HG02981 (cell line): ENCODE measurements around the gene OBSCN.
"Not testable (repeated sequence)": the region's sequence is repeated elsewhere in the genome, so short reads cannot be mapped to it uniquely, and the experiment has no call there.

Experiments
- ATAC-seq: cut with Tn5 transposase; IDR thresholded peaks from one replicate; pipeline ENCODE4 v1.9.1; 2021; ENCODE audit warnings: mild to moderate bottlenecking, moderate library complexity; ENCODE audit not compliant: unreplicated experiment

OBSCN gene

DNA sequence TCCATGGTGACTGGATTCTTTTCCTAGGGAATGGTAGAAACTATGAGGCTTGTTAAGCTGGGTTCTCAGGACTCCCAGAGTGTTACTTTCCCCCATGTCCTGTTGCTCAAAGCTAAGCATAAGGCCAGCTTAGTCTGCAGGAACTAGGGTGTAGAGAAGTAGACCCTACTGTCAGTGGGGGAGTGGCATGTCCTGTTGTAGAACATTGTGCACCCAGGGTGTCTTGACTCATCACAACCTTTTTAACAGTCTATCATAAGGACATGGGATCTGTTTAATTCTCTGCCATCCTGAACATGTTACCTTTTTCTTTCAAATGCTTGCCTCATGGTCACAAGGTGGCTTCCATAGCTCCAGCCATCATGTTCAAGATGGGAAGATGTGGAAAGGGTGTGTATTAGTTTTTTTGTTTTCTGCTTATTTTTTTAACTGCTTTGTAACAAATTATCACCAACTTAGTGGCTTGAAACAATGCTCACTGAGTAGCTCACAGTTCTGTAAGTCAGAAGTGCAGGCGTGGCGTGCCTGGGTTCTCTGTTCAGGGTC lies 17.4 kb downstream of the OBSCN start:
- ATAC-seq: no peak

DNA sequence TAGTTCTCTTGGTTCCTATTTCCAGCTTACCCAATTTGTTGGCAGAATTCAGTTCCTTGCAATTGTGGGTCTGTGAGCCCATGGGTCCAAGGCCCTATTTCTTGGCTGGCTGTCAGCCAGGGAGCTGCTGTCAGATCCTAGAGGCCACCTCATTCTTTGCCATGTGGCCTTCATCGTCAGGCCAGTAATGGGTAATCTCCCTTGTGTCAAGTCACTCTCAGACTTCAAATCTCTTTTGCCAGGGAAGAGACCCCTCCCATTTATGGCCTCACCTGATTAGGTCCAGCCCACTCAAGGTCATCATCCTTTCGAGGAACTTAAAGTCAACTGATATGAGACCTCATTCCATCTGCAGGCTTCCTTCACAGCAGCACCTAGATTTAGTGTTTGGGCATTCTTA lies 17.9 kb downstream of the OBSCN start:
- no peak for ATAC-seq

DNA sequence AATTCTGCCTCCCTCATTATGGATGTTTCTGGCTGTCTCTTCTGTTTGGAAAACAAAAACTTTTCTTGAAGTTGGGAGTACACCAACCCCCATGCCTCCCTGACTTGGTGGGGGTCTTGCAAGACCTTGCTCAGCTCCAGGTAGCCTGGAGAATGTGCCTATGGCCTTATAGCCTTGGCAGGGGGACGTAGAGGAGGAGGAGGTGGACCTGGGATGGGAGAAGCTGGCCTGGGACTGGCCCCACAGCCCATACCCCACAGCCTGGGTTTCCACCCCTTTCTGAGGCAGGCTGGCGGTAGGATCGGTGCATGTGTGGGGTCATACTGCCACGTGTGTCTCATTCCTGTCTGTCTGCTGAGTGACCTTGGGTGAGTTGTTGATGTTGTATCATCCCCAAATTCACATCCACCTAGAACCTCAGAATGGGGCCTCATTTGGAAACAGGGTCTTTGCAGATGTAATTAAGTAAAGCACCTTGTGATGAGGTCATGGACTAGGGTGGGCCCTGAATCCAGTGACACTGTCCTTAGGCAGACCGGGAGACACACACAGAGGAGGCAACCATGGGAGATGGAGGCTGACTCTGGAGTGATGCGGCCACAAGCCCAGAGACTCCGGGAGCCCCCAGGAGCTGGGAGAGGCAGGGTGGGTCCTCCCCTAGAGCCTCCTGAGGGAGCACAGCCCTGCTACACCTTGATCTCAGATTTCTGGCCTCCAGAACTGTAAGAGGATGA lies 18.5 kb downstream of the OBSCN start:
- ATAC-seq: no peak

DNA sequence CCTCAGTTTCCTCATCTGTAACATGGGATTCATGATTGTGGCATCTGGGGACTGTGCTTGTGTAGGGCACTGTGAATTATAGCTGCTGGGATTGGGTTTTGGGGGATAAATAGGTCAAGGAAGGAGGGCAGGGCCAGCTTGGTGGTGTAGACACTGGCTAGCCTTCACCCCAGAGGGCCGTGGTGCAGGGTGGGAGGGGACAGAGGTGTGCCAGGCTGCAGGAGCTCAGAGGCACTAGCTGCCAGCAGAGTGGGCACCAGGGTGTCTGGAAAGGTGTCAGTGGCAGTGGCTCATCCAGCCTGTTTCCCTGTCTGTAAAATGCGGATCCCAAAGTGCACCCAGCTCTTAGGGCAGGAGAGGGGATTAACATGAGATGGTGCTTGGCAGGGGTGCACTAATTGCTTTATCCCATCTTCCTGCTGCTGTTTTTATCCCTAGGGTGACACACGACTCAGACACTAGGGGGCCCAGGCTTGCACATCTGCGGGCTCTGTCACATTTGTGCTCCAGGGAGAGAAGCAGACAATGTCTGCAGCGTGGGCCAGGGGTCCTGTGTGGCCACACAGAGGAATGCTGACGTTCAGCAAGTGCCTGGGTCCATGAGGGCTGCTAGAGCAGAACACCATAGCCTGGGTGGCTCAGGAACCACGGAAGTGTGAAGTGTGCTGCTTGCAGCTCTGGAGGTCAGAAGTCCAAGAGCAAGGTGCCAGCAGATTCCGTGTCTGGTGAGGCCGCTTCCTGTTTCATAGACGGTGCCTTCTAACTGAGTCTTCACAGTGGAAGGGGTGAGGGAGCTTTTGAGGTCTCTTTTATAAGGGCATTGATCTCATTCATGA lies 19.3 kb downstream of the OBSCN start:
- ATAC-seq: no peak

- not testable (repeated sequence) for ATAC-seq
These were observed 20.3 kb downstream of the OBSCN start for GRCh38 chr1:228228147-228228546.

- ATAC-seq: no peak
These were observed 20.8 kb downstream of the OBSCN start for GRCh38 chr1:228228601-228229074.

DNA sequence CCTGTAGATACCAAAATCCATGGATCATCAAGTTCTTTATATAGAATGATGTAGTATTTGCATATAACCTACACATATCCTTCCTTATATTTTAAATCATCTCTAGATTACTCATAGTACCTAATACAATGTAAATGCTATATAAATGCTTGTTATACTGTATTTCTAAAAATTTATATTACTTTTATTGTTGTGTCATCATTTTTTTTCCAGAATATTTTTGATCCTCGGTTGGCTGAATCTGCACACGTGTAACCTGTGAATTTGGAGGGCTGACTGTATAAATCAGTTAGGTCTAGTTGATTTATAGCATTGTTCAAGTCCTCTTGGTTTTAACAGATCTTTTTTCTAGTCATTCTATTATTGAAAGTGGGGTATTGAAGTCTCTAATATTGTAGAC lies 23.3 kb downstream of the OBSCN start:
- ATAC-seq: no peak

DNA sequence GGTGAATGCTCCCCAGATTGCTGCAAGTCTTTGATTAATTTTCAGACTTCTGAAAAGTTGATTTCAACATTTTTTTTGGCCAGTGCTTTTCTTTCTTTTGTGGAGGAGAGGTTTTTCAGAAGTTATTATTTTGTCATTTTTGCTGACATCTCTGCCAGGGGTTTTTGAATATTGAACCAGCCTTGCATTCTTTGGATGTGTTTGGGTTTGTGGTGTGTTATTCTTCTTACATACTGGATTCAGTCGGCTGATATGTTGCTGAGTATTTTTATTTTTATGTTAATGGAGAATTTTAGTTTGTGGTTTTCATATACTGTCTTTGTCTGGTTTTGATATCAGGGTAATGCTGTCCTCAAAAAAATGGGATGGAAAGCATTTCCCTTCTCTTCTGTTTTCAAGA lies 25.3 kb downstream of the OBSCN start:
- no peak for ATAC-seq

DNA sequence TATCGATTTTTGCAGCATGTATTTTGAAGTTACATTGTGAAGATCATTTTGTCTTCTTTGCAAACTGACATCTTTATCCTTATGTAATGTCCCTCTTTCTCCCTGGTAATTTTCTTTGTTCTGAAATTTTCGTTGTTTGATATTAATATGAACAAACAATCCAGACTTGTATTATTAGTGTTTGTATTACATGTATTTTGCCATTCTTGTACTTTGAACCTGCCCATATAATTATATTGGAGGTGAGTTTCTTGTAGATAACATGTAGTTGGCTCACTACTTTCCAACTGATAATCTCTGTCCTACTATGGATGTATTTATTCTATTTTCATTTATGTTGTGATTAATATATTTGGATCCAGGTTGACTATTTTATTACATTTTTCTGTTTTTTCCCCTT lies 27.1 kb downstream of the OBSCN start:
- no peak for ATAC-seq

- no peak for ATAC-seq
These were observed 28.9 kb downstream of the OBSCN start for GRCh38 chr1:228236744-228237143.

- ATAC-seq: no peak
These were observed 30.2 kb downstream of the OBSCN start for GRCh38 chr1:228238007-228238406.

DNA sequence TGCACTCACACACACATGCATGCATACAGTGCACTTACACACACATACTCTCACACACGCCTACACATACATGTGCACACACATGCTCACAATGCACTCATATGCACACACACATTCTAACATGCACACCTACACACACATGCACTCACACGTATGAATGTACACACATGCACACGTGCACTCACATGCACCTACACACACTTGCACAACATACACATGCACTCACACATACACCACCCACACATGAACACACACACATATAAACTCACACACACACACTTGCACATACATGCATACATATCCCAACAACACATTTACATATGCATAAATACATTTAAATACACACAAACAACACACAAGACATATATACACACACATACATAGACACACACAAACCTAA lies 30.6 kb downstream of the OBSCN start:
- no peak for ATAC-seq

GRCh38 chr1:228240411-228241240 lies 32.8 kb downstream of the OBSCN start:
- ATAC-seq: no peak

DNA sequence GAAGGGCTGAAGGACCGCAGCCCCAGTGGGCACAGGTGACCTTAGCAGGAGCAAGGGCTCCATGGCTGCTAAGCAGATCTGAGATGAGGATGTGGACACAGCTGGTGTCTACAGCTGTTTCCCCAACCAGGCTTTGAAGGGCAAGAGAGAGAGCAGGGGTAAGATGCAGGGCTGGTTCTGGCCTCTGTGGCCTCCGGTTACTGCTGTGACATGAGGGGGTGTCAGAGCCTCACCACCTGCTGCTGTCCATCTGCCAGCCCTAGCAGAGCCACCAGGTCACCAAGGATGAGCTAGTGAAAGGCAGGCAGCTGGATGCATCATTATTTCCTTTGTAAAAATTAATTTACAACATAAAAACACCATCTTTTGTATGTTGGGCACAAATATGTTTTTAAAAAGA lies 33.4 kb downstream of the OBSCN start:
- no peak for ATAC-seq

DNA sequence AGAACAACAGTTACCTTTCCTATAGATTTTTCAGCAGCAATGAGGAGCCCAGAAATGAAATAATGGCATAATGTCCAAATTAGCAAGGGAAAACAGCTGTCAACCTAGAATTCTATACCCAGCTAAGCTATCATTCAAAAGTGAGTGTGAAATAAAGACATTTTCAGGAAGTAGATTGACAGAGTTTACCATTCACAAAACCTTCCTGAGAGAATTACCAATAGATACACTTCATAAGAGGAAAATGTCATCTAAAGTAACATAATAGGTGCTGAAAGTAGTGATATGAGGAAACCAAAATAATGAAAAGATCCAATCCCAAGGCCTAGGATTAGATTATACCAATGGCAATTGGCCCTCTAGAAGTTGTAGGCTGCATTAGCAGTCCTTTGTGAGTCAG lies 34.6 kb downstream of the OBSCN start:
- no peak for ATAC-seq

GRCh38 chr1:228243093-228243492 lies 35.2 kb downstream of the OBSCN start:
- no peak for ATAC-seq

GRCh38 chr1:228243989-228244388 lies 36.1 kb downstream of the OBSCN start:
- not testable (repeated sequence) for ATAC-seq

DNA sequence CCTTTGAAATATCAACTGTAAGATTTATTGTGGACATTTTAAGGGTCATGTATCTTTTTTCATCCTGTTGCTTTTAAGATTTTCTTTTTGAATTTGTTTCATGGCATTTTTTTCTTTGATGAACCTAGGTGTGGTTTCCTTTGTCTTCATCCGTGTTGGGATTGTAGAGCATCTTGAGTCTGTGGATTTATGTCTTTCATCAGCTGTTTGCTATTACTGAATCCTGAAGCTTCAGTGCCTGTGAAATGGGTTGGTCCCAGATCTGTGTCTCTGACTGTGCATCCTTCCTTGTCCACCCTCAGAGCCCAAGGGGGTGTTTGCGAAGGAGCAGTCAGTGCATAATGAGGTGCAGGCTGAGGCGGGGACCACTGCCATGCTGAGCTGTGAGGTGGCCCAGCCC lies 37.3 kb downstream of the OBSCN start:
- no peak for ATAC-seq

- no peak for ATAC-seq
These were observed 38.5 kb downstream of the OBSCN start for GRCh38 chr1:228246216-228246900.

DNA sequence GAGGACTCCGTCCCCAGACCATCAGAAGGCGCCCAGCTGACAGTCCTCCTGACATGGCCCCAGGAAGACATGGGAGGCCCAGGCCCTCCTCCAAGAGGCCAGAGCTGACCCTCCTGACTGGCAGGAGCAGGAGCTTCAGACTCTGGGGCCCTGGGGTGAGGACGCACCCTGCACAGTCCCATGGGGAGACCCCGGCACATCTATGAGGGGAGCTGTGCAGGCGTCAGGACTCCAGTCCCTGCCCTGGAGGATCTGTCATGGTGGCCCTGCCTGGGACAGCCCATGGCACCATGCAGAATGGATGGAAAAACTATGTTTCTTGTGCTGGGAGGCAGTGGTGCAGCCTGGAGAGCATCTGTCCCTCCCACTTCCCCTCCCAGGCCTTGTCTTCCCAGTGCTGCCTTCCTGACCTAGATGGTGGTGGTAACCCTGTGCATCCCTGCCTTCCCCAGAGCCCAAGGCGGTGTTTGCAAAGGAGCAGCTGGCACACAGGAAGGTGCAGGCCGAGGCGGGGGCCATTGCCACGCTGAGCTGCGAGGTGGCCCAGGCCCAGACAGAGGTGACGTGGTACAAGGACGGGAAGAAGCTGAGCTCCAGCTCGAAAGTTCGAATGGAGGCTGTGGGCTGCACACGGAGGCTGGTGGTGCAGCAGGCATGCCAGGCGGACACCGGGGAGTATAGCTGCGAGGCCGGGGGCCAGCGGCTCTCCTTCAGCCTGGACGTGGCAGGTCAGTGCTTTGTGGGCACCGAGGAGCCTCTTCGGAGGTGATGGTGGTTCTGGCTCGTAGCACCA lies 41.9 kb downstream of the OBSCN start:
- no peak for ATAC-seq
